Lung (tissue), 12 donors: ENCODE measurements around the gene RIPOR1. TPM values are rescaled to one million over a fixed set of nuclear protein-coding genes. Genes with fewer than 3 reads are reported as not detected.

ENCODE experiments used
- ATAC-seq: fragments of 200-7000 bp; cut with Tn5 transposase; one replicate; pipeline ENCODE4 v1.9.1; 2020; ENCODE audit warnings: moderate number of reproducible peaks; ENCODE audit not compliant: insufficient read depth, low FRiP score
- DNase-seq, 3 donors: peaks; one replicate each; pipeline ENCODE4 v3.0.0-alpha.2; 2013 to 2017
- H3K27ac ChIP-seq, 2 donors: one replicate each; pipeline ENCODE4 v1.5.1; 2013; ENCODE audit warnings: mild to moderate bottlenecking in 2 of 2, moderate library complexity in 2 of 2, control low read depth in 1 of 2, inconsistent platforms in 1 of 2, low read depth in 1 of 2, low read length in 1 of 2
- H3K27me3 ChIP-seq, 3 donors: one replicate each; pipeline ENCODE4 v1.5.1; 2013; ENCODE audit warnings: low read length in 2 of 3; ENCODE audit not compliant: control insufficient read depth in 3 of 3, insufficient read depth in 3 of 3
- H3K36me3 ChIP-seq, 4 donors: one replicate each; pipeline ENCODE4 v1.5.1; 2013; ENCODE audit warnings: low read length in 4 of 4, mild to moderate bottlenecking in 1 of 4, moderate library complexity in 1 of 4; ENCODE audit not compliant: control insufficient read depth in 4 of 4, insufficient read depth in 4 of 4
- H3K4me1 ChIP-seq, 5 donors: one replicate each; pipeline ENCODE4 v1.5.1; 2013; ENCODE audit warnings: low read length in 5 of 5, mild to moderate bottlenecking in 2 of 5, moderate library complexity in 1 of 5; ENCODE audit not compliant: control insufficient read depth in 5 of 5, insufficient read depth in 5 of 5
- H3K4me3 ChIP-seq: one replicate; pipeline ENCODE4 v1.5.1; 2013; ENCODE audit warnings: mild to moderate bottlenecking, control low read depth, moderate library complexity
- H3K9ac ChIP-seq, 2 donors: one replicate each; pipeline ENCODE4 v1.5.1; 2013; ENCODE audit warnings: low read length in 2 of 2, control low read depth in 1 of 2; ENCODE audit not compliant: insufficient read depth in 1 of 2
- H3K9me3 ChIP-seq, 4 donors: one replicate each; pipeline ENCODE4 v1.5.1; 2013; ENCODE audit warnings: low read length in 3 of 4, mild to moderate bottlenecking in 1 of 4, moderate library complexity in 1 of 4; ENCODE audit not compliant: control insufficient read depth in 4 of 4, insufficient read depth in 3 of 4
- WGBS, 2 donors: extraction: QIAGEN DNeasy Blood & Tissue Kit; methylation state at CpG; one replicate each; pipeline ENCODE4 v1.1.7; 2013; 5-methylcytosine and 5-hydroxymethylcytosine counted together
- polyA plus RNA-seq, 2 donors: library from polyadenylated mRNA; stranded (reverse); fragments of 200-250 nt; gene quantifications; one replicate each; pipeline ENCODE4 v1.2.1, GENCODE V29; 2013
- total RNA-seq, 2 donors: library from RNA; depleted of rRNA in 1 of 2; stranded (reverse); fragments of >200 nt in 1 of 2; gene quantifications; one replicate each; pipeline ENCODE4 v1.2.1, GENCODE V29; 2014 to 2021
- TF ChIP-seq, protein P1 (sequence below): IDR thresholded peaks from 2 replicates; pipeline ENCODE4 v1.5.1; 2012; ENCODE audit warnings: mild to moderate bottlenecking; ENCODE audit errors: control extremely low read depth, extremely low read depth
- donor health status: control.
- donor health status: control.
- donor health status: Bipolar disorder and iron deficiency.
- donor health status: healthy.
- donor health status: DM: yes; HTN: yes; CAD: no.

Gene RIPOR1
- total and polyA plus RNA-seq, 4 donors: 44.1 to 122 (median 70.4) TPM

DNA sequence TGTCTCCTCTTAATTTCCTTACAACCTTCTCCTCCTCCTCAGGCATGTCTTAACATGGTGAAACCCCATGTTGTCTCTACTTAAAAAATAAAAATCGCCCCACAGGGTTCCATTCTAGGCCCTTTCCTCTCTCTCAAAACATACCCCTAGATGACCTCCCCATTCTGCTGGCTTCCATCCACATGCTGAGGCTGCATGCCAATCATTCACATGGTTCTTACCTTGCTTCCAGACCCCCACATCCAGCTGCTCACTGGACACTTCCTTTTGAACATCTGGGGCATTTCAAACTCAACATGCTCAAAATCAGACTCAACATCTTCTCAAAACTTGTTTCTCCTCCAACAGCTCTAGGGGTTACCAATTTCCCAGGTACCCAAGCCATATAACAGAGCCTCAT lies 21.3 kb downstream of the RIPOR1 start:
- H3K9ac ChIP-seq: no peak overlapping the region
- WGBS, 2 donors: 62 to 84% methylated on average over 1 of the region's 1 CpG
- no peak for DNase-seq
- H3K27ac ChIP-seq: no peak overlapping the region
- H3K4me1 ChIP-seq: peaks cover 0 to 4% (median 4%) of the 10 kb centered on the region in 5 donors
- no peak overlapping the region for H3K4me3 ChIP-seq
- TF ChIP-seq, protein P1, sequence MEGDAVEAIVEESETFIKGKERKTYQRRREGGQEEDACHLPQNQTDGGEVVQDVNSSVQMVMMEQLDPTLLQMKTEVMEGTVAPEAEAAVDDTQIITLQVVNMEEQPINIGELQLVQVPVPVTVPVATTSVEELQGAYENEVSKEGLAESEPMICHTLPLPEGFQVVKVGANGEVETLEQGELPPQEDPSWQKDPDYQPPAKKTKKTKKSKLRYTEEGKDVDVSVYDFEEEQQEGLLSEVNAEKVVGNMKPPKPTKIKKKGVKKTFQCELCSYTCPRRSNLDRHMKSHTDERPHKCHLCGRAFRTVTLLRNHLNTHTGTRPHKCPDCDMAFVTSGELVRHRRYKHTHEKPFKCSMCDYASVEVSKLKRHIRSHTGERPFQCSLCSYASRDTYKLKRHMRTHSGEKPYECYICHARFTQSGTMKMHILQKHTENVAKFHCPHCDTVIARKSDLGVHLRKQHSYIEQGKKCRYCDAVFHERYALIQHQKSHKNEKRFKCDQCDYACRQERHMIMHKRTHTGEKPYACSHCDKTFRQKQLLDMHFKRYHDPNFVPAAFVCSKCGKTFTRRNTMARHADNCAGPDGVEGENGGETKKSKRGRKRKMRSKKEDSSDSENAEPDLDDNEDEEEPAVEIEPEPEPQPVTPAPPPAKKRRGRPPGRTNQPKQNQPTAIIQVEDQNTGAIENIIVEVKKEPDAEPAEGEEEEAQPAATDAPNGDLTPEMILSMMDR: no peak
- H3K36me3 ChIP-seq: peaks cover 6 to 33% (median 13%) of the 10 kb centered on the region in 4 donors
- H3K9me3 ChIP-seq: no peaks in the 10 kb centered on the region
- ATAC-seq: no peak
- H3K27me3 ChIP-seq: no peaks in the 10 kb centered on the region

DNA sequence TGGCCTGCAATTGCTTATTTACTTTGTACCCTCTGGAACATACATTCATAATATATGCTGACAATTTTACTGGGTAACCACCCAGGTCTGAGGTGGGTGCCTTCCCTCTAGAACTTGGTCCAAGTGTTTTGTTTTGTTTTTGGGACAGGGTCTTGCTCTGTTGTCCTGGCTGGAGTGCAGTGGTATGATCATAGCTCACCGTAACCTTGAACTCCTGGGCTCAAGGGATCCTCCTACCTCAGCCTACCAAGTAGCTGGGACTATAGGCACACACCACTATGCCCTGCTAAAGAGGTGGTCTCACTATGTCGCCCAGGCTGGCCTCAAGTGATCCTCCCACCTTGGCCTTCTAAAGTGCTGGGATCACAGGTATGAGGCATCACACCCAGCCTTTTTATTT lies 22.5 kb downstream of the RIPOR1 start:
- Histone ChIP-seq H3K4me1 (peaks cover 0 to 4% (median 4%) of the 10 kb centered on the region in 5 donors), H3K36me3 (peaks cover 5 to 22% (median 8%) of the 10 kb centered on the region in 4 donors), H3K9me3 (no peaks in the 10 kb centered on the region), H3K9ac (no peak overlapping the region), H3K27ac (no peak overlapping the region), H3K27me3 (no peaks in the 10 kb centered on the region), H3K4me3 (no peak overlapping the region)
- 96 to 98% methylated on average over 2 of the region's 2 CpGs for WGBS, 2 donors
- TF ChIP-seq, protein P1: no peak
- no peak for ATAC-seq
- DNase-seq: no peak

DNA sequence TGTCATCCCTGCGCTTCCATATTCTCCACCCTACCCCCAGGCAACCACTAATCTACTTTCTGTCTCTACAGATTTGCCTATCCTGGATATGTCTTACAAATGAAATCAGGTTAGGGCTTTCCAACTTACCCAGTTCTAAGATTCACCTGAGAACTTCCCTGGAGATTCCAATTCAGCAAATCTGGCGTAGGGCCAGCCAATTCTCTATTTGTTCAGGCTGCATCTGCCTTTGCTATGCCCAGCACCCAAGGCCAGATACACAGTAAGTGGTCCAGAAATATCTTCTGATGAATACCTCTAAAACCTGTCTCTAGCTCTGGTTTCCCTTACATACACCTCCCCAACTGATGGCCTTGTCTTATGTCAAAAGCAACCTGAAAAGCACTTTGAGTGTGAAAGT lies 23.3 kb downstream of the RIPOR1 start:
- H3K27me3 ChIP-seq: no peaks in the 10 kb centered on the region
- H3K4me3 ChIP-seq: no peak overlapping the region
- H3K4me1 ChIP-seq: peaks cover 0 to 4% (median 4%) of the 10 kb centered on the region in 5 donors
- 95 to 97% methylated on average over 2 of the region's 2 CpGs for WGBS, 2 donors
- ATAC-seq (no peak), DNase-seq (no peak)
- TF ChIP-seq, protein P1: no peak
- no peak overlapping the region for H3K9ac ChIP-seq
- H3K9me3 ChIP-seq: no peaks in the 10 kb centered on the region
- H3K36me3 ChIP-seq: peaks cover 0 to 14% (median 6%) of the 10 kb centered on the region in 4 donors
- H3K27ac ChIP-seq: peak overlapping the region in 1 of 2 donors; percentile 27

DNA sequence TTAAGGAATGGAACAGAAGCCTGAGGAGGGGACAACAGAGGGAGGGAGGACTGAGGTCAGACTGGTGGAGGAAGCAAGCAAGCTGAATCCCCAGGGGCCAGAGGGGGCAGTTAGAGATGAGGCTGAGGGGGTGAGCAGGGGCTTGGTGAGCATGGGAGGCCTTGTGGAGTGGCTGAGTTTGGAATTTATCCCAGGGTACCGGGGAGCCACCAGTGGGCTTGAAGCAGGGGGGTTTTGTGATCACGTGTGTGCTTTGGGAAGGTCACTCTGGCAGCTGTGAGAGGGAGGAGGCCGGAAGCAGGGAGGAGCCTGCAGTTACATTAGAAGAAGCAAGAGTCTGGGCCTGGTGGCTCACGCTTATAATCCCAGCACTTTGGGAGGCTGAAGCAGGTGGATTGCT lies 23.8 kb downstream of the RIPOR1 start:
- WGBS, 2 donors: 44 to 49% methylated on average over 4 of the region's 4 CpGs
- no peak overlapping the region for H3K9ac ChIP-seq
- peaks cover 0 to 4% (median 4%) of the 10 kb centered on the region in 5 donors for H3K4me1 ChIP-seq
- DNase-seq (no peak), ATAC-seq (no peak)
- TF ChIP-seq, protein P1: no peak
- H3K36me3 ChIP-seq: peaks cover 0 to 10% (median 4%) of the 10 kb centered on the region in 4 donors
- H3K4me3 ChIP-seq: no peak overlapping the region
- H3K27ac ChIP-seq: peak overlapping the region in 1 of 2 donors; percentile 27
- no peaks in the 10 kb centered on the region for H3K27me3 ChIP-seq
- H3K9me3 ChIP-seq: no peaks in the 10 kb centered on the region
